NCI-H1105 treated with DMSO at 0.1 percent for 48 hours (cell line): ENCODE results near the gene KDM6B.
A peak's percentile ranks its signal among the peaks of the same experiment; 100 is the strongest.
"Not testable (repeated sequence)": the region's sequence is repeated elsewhere in the genome, so short reads cannot be mapped to it uniquely, and the experiment has no call there.

Experiments used
- DNase-seq: peaks from one replicate; lab custom pipeline; 2025; lab: John Stamatoyannopoulos, UW

KDM6B gene

DNA sequence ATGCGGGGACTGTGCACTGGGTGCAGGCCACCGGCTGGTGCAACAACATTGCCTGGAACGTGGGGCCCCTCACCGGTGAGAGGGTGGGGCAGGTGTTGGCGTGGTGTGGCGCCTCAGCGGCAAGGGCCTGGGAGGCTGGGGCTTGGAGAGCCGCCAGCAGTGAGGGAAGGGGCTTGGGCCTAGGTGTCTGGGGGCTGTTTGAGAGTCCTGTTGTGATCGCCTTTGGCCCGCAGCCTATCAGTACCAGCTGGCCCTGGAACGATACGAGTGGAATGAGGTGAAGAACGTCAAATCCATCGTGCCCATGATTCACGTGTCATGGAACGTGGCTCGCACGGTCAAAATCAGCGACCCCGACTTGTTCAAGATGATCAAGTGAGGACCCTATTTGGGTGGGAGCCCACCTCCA, 18.2 kb downstream of the KDM6B start:
- DNase-seq: no peak

DNA sequence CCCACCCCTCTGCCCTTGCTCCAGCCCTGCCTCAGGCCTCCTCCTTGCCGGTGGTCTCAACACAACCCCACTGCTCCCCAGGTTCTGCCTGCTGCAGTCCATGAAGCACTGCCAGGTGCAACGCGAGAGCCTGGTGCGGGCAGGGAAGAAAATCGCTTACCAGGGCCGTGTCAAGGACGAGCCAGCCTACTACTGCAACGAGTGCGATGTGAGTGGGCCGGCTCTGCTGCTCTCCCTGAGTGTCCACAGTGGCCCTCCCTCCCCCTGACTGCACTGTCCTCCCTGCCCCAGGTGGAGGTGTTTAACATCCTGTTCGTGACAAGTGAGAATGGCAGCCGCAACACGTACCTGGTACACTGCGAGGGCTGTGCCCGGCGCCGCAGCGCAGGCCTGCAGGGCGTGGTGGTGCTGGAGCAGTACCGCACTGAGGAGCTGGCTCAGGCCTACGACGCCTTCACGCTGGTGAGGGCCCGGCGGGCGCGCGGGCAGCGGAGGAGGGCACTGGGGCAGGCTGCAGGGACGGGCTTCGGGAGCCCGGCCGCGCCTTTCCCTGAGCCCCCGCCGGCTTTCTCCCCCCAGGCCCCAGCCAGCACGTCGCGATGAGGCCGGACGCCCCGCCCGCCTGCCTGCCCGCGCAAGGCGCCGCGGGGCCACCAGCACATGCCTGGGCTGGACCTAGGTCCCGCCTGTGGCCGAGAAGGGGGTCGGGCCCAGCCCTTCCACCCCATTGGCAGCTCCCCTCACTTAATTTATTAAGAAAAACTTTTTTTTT, 19.1 kb downstream of the KDM6B start:
- no peak for DNase-seq

DNA sequence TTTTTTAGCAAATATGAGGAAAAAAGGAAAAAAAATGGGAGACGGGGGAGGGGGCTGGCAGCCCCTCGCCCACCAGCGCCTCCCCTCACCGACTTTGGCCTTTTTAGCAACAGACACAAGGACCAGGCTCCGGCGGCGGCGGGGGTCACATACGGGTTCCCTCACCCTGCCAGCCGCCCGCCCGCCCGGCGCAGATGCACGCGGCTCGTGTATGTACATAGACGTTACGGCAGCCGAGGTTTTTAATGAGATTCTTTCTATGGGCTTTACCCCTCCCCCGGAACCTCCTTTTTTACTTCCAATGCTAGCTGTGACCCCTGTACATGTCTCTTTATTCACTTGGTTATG, 19.6 kb downstream of the KDM6B start:
- no peak for DNase-seq

DNA sequence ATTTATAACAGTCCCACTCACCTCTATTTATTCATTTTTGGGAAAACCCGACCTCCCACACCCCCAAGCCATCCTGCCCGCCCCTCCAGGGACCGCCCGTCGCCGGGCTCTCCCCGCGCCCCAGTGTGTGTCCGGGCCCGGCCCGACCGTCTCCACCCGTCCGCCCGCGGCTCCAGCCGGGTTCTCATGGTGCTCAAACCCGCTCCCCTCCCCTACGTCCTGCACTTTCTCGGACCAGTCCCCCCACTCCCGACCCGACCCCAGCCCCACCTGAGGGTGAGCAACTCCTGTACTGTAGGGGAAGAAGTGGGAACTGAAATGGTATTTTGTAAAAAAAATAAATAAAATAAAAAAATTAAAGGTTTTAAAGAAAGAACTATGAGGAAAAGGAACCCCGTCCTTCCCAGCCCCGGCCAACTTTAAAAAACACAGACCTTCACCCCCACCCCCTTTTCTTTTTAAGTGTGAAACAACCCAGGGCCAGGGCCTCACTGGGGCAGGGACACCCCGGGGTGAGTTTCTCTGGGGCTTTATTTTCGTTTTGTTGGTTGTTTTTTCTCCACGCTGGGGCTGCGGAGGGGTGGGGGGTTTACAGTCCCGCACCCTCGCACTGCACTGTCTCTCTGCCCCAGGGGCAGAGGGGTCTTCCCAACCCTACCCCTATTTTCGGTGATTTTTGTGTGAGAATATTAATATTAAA, 20.2 kb downstream of the KDM6B start:
- DNase-seq: no peak

DNA sequence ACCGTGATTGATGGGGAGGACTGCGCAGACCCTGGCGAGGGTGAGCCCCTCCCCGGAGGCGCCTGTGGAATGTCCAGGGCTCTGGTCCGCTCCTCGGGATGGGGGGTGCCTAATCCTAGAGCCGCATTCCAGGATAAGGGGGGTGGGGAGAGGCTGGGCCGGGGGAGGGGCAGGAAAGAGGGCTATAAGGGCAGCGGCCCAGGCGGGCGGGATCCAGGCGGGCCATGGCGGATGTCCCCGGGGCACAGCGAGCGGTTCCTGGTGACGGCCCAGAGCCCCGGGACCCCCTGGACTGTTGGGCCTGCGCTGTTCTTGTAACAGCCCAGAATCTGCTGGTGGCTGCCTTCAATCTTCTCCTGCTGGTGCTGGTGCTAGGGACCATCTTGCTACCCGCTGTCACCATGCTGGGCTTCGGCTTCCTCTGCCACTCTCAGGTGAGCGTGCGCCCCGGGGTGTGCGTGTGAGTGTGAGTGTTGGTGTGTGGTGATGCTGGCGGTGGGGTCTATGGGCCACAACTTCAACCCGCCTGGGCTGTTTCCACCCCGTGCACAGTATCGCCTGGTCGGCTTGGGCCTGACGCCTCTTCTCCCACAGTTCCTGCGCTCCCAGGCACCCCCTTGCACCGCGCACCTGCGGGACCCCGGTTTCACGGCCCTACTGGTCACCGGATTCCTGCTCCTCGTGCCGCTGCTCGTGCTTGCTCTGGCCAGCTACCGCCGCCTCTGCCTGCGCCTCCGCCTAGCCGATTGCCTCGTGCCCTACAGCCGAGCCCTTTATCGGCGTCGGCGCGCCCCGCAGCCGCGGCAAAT, 21.0 kb downstream of the KDM6B start, which contains the start of gene TMEM88:
TMEM88 (plus strand) TSS at position 216 of the 809 bp plus-strand sequence; CDS start at position 225, 9 bp downstream.
- no peak for DNase-seq

DNA sequence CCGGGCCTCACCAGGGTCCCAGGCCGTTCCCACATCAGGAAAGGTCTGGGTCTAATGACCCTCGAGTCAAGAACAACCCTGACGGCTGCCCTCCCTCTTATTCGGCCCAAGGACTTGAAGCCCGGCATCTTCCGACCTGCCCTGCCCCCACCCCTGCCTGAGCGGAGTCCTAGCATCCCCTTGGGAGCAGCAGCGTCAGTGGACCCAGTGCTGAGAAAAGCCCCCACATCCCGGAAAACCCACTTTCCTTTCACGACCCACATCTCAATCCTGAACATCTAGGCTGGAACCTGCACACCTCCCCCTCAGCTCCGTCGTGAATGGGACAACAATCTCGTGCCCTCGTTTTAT, 21.6 kb downstream of the KDM6B start:
- DNase-seq: no peak

DNA sequence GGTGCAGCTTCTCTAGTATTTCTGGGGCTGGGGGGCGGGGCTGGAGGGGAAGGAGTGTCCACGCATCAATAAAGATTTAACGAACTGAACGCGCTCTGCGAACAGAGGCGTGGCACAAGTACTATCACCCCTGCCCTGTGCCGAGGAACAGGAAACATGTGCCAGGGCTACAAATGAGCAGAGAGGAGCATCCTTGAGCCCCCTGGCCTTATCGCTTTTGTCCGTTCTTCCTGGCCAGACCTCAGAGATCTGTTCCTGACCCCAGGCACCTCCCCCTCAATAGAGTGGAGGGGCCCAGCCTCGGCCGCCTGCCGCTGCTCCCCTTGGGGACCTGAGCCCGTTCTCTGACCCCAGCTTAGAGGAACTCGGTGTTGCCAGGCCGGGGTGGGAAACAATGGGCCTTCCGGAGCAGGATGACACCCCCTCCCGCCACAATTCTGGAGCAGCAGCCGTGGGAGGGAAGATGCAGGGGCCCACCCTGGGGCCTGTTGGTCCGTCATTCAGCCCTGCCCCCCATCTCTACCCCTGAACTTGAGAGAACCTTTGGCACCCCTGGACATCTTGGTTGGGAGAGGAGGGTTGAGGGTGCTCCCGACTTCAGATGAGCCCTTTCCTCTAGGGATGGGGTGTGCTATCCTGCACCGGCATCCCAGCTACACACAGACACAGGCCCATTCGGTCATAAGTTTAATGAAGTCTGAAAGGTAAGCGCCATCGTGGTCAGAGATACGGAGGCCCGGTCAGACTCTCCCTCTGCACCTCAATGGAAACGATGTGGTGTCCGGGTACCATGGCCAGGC, 22.2 kb downstream of the KDM6B start:
- peak; percentile 68 for DNase-seq

DNA sequence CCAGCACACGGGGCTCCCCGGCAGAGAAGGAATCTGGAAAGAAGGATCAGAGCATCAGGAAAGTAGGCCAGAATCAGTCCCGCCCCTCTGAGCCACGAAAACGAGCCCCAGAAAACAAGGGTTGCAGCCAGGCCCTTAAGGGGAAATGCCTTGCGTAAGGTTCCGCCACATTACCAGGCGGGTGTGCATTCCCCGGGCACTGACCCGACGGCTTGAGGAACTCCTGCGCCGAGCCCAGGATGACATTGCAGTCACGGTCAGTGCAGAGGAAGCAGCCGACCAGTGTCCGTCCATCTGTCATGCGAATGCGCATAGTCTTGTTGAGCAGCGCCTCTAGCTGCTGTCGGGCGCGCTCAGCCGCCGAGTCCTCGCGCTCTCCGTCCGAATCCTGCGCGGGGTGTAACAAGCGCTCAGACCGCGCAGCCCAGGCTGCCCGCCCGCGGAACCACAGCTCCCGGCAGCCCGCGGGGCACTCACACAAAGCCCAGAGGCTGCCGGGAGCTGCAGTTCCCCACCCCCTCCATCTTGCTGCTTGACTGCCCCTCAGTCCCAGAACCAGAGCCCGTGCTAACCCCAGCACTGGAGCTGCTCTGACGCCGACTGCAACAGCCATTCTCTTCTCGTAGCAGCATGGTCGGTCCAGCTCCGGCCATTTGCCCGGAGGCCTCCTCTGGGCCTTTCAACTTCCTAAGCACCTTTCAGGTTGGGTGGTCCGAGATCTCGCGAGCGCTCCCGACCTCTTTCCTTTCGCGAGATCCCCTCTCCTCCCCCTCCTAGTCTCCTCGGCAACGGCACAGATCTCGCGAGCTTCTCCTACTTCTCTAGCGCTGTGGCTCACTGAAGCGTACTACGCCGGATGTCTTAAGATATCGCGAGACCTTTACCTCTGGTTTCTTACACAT, 23.0 kb downstream of the KDM6B start, which contains the start of gene NAA38:
NAA38 (minus strand) TSS at position 749 of the 902 bp plus-strand sequence; CDS start at position 653, 96 bp downstream.
- peak; percentile 100 for DNase-seq

DNA sequence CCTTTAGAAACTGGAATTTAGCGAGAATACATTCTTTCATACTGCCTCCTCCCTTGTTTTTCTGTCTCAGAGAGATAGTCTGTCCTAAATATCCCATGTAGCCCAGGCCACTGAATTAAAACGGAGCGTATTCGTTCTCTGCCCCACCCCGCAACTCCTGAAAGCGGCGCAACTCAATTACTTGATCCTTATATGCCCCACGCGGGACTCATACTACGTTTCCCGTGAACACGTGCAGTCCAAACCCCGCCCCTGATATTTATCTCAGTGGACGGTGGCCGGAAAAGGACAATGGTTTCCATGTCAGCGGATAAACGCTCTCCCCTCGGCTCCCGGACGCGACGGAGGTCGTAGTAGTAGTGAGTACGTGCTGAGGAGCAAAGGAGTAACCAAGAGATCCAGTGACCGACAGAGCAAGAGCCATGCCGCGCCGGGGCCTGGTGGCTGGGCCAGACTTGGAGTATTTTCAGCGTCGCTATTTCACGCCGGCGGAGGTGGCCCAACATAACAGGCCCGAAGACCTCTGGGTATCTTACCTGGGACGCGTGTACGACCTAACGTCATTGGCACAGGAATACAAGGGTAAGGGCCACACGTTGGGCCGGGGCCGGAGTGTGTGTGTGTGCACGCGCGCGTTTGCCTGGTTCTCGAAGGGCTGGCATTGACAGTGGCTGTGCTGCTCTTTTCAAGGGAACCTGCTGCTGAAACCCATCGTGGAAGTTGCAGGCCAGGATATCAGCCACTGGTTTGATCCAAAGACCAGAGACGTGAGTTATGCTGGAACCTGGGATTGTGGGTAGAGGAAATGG, 23.9 kb downstream of the KDM6B start, which contains the start of gene CYB5D1:
CYB5D1 (plus strand) TSS at position 291 of the 809 bp plus-strand sequence; CDS start at position 423, 132 bp downstream.
- peak; percentile 99 for DNase-seq

DNA sequence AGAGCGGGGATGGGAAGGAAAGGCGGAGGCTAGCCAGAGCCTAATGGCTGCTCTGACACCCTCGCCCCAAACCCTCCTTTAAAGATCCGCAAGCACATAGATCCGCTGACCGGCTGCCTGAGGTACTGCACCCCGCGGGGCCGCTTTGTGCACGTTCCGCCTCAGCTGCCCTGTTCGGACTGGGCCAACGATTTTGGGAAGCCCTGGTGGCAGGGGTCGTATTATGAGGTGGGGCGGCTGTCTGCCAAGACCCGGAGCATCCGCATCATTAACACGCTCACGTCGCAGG, 24.4 kb downstream of the KDM6B start:
- DNase-seq: peak; percentile 73

DNA sequence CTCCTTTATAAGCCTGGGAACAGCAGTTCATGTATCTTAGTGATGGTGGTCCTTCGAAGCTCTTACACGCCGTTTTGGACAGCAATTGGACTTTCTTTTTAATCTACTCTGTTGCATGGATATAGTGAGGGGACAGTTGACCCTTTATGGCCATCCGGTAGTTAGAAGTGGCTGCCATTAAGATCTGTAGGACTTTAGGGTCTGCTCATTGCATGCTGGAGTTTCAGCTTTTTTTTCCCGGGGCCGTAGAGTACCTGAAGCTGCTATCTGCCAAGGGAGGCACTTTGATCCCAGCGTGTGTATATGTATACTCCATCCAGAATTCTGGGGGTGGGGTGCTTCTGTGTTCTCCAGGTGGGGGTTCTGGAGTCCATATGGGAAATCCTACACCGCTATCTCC, 25.0 kb downstream of the KDM6B start:
- DNase-seq: no peak

DNA sequence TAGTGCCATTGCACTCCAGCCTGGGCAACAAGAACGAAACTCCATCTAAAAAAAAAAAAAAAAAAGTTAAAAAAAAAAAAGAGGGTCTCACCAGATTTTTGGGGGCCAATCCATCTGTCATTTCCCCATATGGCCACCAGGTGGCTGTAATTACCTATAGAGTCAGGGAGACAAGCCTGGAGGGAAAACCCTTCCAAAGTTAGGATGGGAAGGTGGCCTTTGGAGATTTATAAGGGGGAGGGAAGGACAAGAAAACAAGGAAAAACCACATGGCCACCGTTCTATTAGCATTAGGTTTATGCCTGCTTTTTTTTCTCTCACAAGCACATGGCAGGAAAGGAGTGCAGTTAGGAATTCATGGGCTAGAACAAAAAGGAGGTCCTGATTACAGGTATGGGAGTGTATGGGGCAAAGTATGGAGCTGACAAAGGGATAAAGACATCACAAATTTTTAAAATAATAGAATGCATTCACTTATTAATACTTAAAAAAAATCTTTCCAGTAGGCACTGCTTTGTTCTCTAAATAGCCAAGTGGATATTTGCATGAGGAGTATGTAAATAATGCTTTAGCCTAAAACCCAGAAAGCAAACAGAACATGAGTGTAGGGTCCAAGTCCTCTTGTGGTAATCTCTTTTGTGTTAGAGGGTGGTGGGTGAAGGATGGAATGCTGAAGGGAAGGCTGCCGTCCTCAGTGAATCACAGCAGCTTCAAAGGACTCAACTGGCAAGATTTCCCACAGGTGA, 28.8 kb downstream of the KDM6B start:
- DNase-seq: peak; percentile 83

DNA sequence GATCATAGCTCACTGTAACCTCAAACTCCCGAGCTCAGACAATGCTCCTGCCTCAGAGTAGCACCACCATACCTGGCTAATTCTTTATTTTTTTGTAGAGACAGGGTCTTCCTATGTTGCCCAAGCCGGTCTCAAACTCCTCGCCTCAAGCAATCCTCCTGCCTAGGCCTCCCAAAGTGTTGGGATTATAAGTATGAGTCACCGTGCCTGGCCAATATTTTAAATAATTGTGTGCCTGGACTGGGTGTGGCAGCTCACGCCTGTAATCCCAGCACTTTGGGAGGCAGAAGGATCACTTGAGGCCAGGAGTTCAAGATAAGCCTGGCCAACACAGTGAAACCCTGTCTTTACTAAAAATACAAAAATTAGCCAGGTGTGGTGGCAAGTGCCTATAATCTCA, 30.4 kb downstream of the KDM6B start:
- DNase-seq: not testable (repeated sequence)

DNA sequence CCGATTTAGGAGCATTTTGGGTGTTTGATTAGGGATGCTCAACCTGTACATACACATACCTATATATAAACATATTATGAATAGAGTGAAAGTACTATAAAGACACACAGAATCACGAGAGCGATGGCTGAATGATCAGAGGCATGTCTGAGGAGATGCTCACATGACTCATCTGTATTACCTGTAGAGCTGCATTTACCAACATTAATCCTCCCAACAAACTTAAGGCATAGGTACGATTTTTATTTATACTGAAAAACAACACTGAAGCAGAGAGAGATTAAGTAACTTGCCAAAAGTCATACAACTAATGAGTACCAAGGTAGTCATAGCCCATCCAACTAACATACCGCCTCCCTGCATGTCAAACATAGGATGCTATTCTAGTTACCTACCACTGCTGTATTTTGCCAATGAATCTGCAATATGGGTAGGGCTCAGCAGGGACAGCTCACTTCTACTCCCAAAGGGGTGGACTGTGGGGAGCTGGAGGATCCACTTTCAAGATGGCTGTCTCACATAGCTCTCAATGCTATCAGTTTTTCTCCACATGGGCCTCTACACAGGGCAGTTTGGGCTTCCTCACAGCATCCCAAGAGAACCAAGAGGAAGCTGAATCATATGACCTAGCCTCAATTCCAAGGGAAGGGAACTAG, 31.1 kb downstream of the KDM6B start:
- no peak for DNase-seq

DNA sequence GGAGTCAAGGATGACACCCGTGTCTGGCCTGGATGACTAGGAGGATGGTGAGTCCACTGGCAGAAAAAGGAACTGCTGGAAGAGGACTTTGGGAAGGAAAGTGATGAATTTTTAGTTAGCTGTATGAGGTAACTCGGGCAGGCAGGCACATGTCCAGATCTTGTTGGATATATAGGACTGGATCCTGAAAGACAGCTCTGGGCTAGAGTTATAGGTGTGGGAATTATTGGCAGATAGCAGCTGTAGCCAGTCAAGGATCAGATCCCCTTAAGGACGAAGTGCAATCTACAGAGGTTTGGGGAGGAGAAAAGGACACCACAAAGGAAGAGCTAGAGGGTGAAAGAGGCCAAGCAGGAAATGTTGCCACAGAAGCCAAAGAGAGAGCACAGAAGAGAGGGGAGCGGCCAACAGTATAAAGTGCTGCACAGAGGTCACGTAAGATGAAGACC, 33.9 kb downstream of the KDM6B start:
- no peak for DNase-seq

DNA sequence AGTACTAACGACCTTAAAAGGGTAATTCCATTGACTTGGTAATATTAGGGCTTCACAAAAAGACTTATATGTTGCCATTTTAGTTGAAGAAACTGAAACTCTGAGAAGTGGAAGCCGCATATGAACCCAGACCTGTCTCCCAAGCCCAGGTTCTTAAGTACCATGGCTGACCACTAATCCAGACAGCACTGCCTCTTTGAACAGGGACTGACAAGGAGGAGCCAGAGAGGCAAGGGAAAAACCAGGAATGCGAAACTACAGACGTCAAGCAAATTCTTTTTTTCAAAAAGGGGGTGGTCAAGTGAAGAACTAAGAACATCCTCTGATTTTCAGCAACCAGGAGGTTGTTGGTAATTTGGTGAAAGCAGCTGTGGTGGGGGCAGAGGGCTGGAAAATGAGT, 39.0 kb downstream of the KDM6B start:
- DNase-seq: no peak

DNA sequence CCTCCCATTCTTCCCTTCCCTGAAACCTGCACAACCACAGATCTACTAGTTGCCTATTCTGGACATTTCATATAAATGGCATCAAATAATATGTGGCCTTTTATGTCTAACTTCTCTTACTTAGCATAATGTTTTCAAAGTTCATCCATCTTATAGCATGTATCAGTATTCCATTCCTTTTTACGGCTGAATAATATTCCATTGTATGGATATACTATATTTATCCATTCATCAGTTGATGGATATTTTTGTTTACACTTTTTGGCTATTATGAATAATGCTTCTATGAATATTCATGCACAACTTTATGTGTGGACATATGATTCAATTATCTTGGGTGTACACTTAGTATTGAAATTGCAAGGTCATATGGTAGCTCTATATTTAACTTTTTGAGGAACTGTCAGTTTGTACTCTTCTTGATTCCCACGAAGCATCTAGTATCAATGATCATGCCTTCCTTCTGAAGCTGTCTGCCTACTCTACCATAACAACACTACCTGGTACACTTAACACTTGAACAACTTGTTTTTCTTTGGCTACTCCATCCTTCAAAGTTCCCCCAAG, 41.9 kb downstream of the KDM6B start:
- no peak for DNase-seq

DNA sequence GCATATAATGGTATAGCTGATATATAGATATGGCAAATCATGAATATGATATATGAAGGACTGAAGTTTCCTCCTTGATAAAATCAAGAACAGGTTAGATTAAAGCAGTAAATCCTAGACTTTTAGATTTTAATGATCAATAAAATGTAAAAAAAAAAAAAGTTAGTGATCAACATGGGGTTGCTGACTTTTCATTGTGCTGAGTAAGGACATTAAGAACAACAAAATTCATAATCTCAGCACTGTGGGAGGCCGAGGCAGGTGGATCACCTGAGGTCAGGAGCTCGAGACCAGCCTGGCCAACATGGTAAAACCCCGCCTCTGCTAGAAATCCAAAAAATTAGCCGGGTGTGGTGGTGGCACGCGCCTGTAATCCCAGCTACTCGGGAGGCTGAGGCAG, 44.2 kb downstream of the KDM6B start:
- no peak for DNase-seq
